H1 (cell line): ENCODE results near the gene PATL2. TPM values are rescaled to one million over a fixed set of nuclear protein-coding genes. Genes with fewer than 3 reads are reported as not detected.

Experiments
- CEBPB ChIP-seq: IDR thresholded peaks from 2 replicates; pipeline ENCODE4 v1.6.1; 2012; ENCODE audit warnings: low read depth, low read length
- EP300 ChIP-seq, 2 experiments: IDR thresholded peaks; 1 replicate in 1 of 2; 2 replicates in 1 of 2; pipeline ENCODE4 v1.6.1; 2011 to 2012; ENCODE audit warnings: low read depth in 2 of 2, low read length in 2 of 2, mild to moderate bottlenecking in 2 of 2, borderline replicate concordance in 1 of 2, inconsistent platforms in 1 of 2, moderate library complexity in 1 of 2
- NANOG ChIP-seq: IDR thresholded peaks from 2 replicates; pipeline ENCODE4 v1.6.1; 2011; ENCODE audit warnings: low read length, low read depth, mild to moderate bottlenecking, inconsistent platforms; ENCODE audit not compliant: insufficient read depth, poor library complexity, severe bottlenecking
- SP1 ChIP-seq: IDR thresholded peaks from 2 replicates; pipeline ENCODE4 v1.6.1; 2011; ENCODE audit warnings: low read depth, low read length
- TAF1 ChIP-seq: IDR thresholded peaks from 2 replicates; pipeline ENCODE4 v1.6.1; 2011; ENCODE audit warnings: mild to moderate bottlenecking, low read depth, low read length
- polyA plus RNA-seq, 7 experiments: library from polyadenylated mRNA; depleted of rRNA in 3 of 7; stranded (reverse) in 5 of 7; unstranded in 2 of 7; fragments of >200 nt in 5 of 7; fragments of 200-250 nt in 2 of 7; gene quantifications; 1 replicate in 5 of 7; 2 replicates in 1 of 7; 4 replicates in 1 of 7; pipeline versions ENCODE4 v1.2.1 to v1.2.3, GENCODE V29; 2011 to 2013; ENCODE audit warnings: missing spikeins in 2 of 7, mixed read lengths in 2 of 7
- total RNA-seq: library from RNA; stranded (reverse); fragmentation: NEBNext Ultra II Directional; extraction: Animal tissue kit (Norgen Biotek cat#: 25700); gene quantifications from 2 replicates; pipeline ENCODE4 v1.2.1, GENCODE V29; 2021

The PATL2 gene
- total and polyA plus RNA-seq, 2 of the 8 experiments (the other 6 are each of a cell fraction or from before 2014, with no cell fraction given) = 0.65 to 1.3 TPM

GRCh38 chr15:44694416-44694815 is 16.7 kb downstream of the PATL2 start (continued):
- TF ChIP-seq SP1 = no peak
- no peak for TF ChIP-seq NANOG
- TF ChIP-seq TAF1 = no peak
- TF ChIP-seq CEBPB = no peak
- TF ChIP-seq EP300 (IDR thresholded peaks at IDR 0.05; ENCODE audit: borderline replicate concordance in 1 of 2, low read depth in 2 of 2, low read length in 2 of 2) = no peak
